ENCODE data around the gene CYP20A1.
A peak's percentile ranks its signal among the peaks of the same experiment; 100 is the strongest.
"Not testable (repeated sequence)": the region's sequence is repeated elsewhere in the genome, so short reads cannot be mapped to it uniquely, and the experiment has no call there.

Gene CYP20A1

GRCh38 chr2:203280428-203281064 lies 41.7 kb downstream of the CYP20A1 start:
- no peaks in the 10 kb centered on the region for H3K4me1 ChIP-seq (ENCODE audit: control extremely low read depth in 1 of 4, control insufficient read depth in 4 of 4, insufficient read depth in 4 of 4, low read length in 3 of 4)
- H3K4me3 ChIP-seq (ENCODE audit: control insufficient read depth in 1 of 7, extremely low read depth in 1 of 7, insufficient read depth in 4 of 7, low read depth in 2 of 7, low read length in 6 of 7), result no peak overlapping the region

GRCh38 chr2:203282101-203282500 lies 43.3 kb downstream of the CYP20A1 start:
- Histone ChIP-seq H3K27me3 (replicated peaks in 2 of 5; ENCODE audit: control insufficient read depth in 4 of 5, insufficient read depth in 5 of 5, low read length in 4 of 5) (no peaks in the 10 kb centered on the region), H3K36me3 (ENCODE audit: control insufficient read depth in 4 of 4, insufficient read depth in 4 of 4, low read length in 3 of 4) (peaks cover 12 to 73% (median 38%) of the 10 kb centered on the region in 4 experiments), H3K4me3 (ENCODE audit: control insufficient read depth in 1 of 7, extremely low read depth in 1 of 7, insufficient read depth in 4 of 7, low read depth in 2 of 7, low read length in 6 of 7) (no peak overlapping the region), H3K4me1 (ENCODE audit: control extremely low read depth in 1 of 4, control insufficient read depth in 4 of 4, insufficient read depth in 4 of 4, low read length in 3 of 4) (no peaks in the 10 kb centered on the region), H3K9me3 (ENCODE audit: control extremely low read depth in 1 of 5, control insufficient read depth in 4 of 5, insufficient read depth in 2 of 5, low read depth in 1 of 5, low read length in 4 of 5) (no peaks in the 10 kb centered on the region), H3K27ac (ENCODE audit: insufficient read depth in 1 of 2, low read depth in 1 of 2, low read length in 2 of 2, poor library complexity in 1 of 2, severe bottlenecking in 2 of 2) (no peak overlapping the region)
- no peak for DNase-seq
- POLR2A ChIA-PET, result no interaction called here
- 100% methylated on average over 4 of the region's 7 CpGs for whole genome bisulfite sequencing (ENCODE audit: insufficient coverage)
- CTCF ChIA-PET, result no interaction called here

More at GRCh38 chr2:203280428-203281064, 41.7 kb downstream of the CYP20A1 start:
- peaks cover 12 to 63% (median 39%) of the 10 kb centered on the region in 4 experiments for H3K36me3 ChIP-seq (ENCODE audit: control insufficient read depth in 4 of 4, insufficient read depth in 4 of 4, low read length in 3 of 4)
- no peaks in the 10 kb centered on the region for H3K27me3 ChIP-seq (replicated peaks in 2 of 5; ENCODE audit: control insufficient read depth in 4 of 5, insufficient read depth in 5 of 5, low read length in 4 of 5)
- H3K9me3 ChIP-seq (ENCODE audit: control extremely low read depth in 1 of 5, control insufficient read depth in 4 of 5, insufficient read depth in 2 of 5, low read depth in 1 of 5, low read length in 4 of 5), result no peaks in the 10 kb centered on the region
- no peak for DNase-seq
- WGBS (ENCODE audit: insufficient coverage), result 88% methylated on average over 2 of the region's 6 CpGs
- CTCF ChIA-PET, result interaction anchor here (1.2 kb wide), 1 partner anchor 34 kb away, joined by 3 read pairs; no protein-coding TSS in a partner anchor
- no peak overlapping the region for H3K27ac ChIP-seq (ENCODE audit: insufficient read depth in 1 of 2, low read depth in 1 of 2, low read length in 2 of 2, poor library complexity in 1 of 2, severe bottlenecking in 2 of 2)
- POLR2A ChIA-PET, result no interaction called here

GRCh38 chr2:203286532-203286931 lies 47.7 kb downstream of the CYP20A1 start:
- Histone ChIP-seq H3K27ac (ENCODE audit: insufficient read depth in 1 of 2, low read depth in 1 of 2, low read length in 2 of 2, poor library complexity in 1 of 2, severe bottlenecking in 2 of 2) (no peak overlapping the region), H3K36me3 (ENCODE audit: control insufficient read depth in 4 of 4, insufficient read depth in 4 of 4, low read length in 3 of 4) (peaks cover 9 to 46% (median 23%) of the 10 kb centered on the region in 4 experiments), H3K4me1 (ENCODE audit: control extremely low read depth in 1 of 4, control insufficient read depth in 4 of 4, insufficient read depth in 4 of 4, low read length in 3 of 4) (no peaks in the 10 kb centered on the region), H3K27me3 (replicated peaks in 2 of 5; ENCODE audit: control insufficient read depth in 4 of 5, insufficient read depth in 5 of 5, low read length in 4 of 5) (no peaks in the 10 kb centered on the region), H3K9me3 (ENCODE audit: control extremely low read depth in 1 of 5, control insufficient read depth in 4 of 5, insufficient read depth in 2 of 5, low read depth in 1 of 5, low read length in 4 of 5) (no peaks in the 10 kb centered on the region), H3K4me3 (ENCODE audit: control insufficient read depth in 1 of 7, extremely low read depth in 1 of 7, insufficient read depth in 4 of 7, low read depth in 2 of 7, low read length in 6 of 7) (no peak overlapping the region)
- ChIA-PET POLR2A (no interaction called here), CTCF (no interaction called here)
- DNase-seq, result no peak
- no CpG with 5 or more reads among the region's 2 CpGs for WGBS (ENCODE audit: insufficient coverage)

GRCh38 chr2:203301667-203302066 lies 62.8 kb downstream of the CYP20A1 start:
- POLR2A ChIA-PET, result no interaction called here
- 100% methylated on average over 3 of the region's 3 CpGs for WGBS (ENCODE audit: insufficient coverage)
- Histone ChIP-seq H3K27me3 (replicated peaks in 2 of 5; ENCODE audit: control insufficient read depth in 4 of 5, insufficient read depth in 5 of 5, low read length in 4 of 5) (no peaks in the 10 kb centered on the region), H3K9me3 (ENCODE audit: control extremely low read depth in 1 of 5, control insufficient read depth in 4 of 5, insufficient read depth in 2 of 5, low read depth in 1 of 5, low read length in 4 of 5) (no peaks in the 10 kb centered on the region), H3K27ac (ENCODE audit: insufficient read depth in 1 of 2, low read depth in 1 of 2, low read length in 2 of 2, poor library complexity in 1 of 2, severe bottlenecking in 2 of 2) (no peak overlapping the region), H3K36me3 (ENCODE audit: control insufficient read depth in 4 of 4, insufficient read depth in 4 of 4, low read length in 3 of 4) (peaks cover 0 to 3% (median 1%) of the 10 kb centered on the region in 4 experiments), H3K4me1 (ENCODE audit: control extremely low read depth in 1 of 4, control insufficient read depth in 4 of 4, insufficient read depth in 4 of 4, low read length in 3 of 4) (no peaks in the 10 kb centered on the region), H3K4me3 (ENCODE audit: control insufficient read depth in 1 of 7, extremely low read depth in 1 of 7, insufficient read depth in 4 of 7, low read depth in 2 of 7, low read length in 6 of 7) (no peak overlapping the region)
- DNase-seq, result no peak
- CTCF ChIA-PET, result interaction anchor here (1.0 to 1.3 kb wide), 2 partner anchors 9 to 17 kb away, joined by 4 to 5 read pairs; no protein-coding TSS in a partner anchor

GRCh38 chr2:203302586-203302985 lies 63.8 kb downstream of the CYP20A1 start:
- H3K4me3 ChIP-seq (ENCODE audit: control insufficient read depth in 1 of 7, extremely low read depth in 1 of 7, insufficient read depth in 4 of 7, low read depth in 2 of 7, low read length in 6 of 7); H3K9me3 ChIP-seq (ENCODE audit: control extremely low read depth in 1 of 5, control insufficient read depth in 4 of 5, insufficient read depth in 2 of 5, low read depth in 1 of 5, low read length in 4 of 5); H3K27ac ChIP-seq (ENCODE audit: insufficient read depth in 1 of 2, low read depth in 1 of 2, low read length in 2 of 2, poor library complexity in 1 of 2, severe bottlenecking in 2 of 2); H3K27me3 ChIP-seq (replicated peaks in 2 of 5; ENCODE audit: control insufficient read depth in 4 of 5, insufficient read depth in 5 of 5, low read length in 4 of 5); POLR2A ChIA-PET; DNase-seq; CTCF ChIA-PET; H3K4me1 ChIP-seq (ENCODE audit: control extremely low read depth in 1 of 4, control insufficient read depth in 4 of 4, insufficient read depth in 4 of 4, low read length in 3 of 4): not testable (repeated sequence)
- peaks cover 0 to 12% (median 6%) of the 10 kb centered on the region in 4 experiments for H3K36me3 ChIP-seq (ENCODE audit: control insufficient read depth in 4 of 4, insufficient read depth in 4 of 4, low read length in 3 of 4)
- WGBS (ENCODE audit: insufficient coverage), result 100% methylated on average over 4 of the region's 8 CpGs

- ChIA-PET POLR2A (interaction anchor here (0.5 to 0.6 kb wide), 2 partner anchors 12 to 203 kb away, joined by 4 to 5 read pairs; no protein-coding TSS in a partner anchor), CTCF (no interaction called here)
- DNase-seq, result peak in 1 of 3 donors; percentile 11
- H3K27ac ChIP-seq (ENCODE audit: insufficient read depth in 1 of 2, low read depth in 1 of 2, low read length in 2 of 2, poor library complexity in 1 of 2, severe bottlenecking in 2 of 2), result no peak overlapping the region
- WGBS (ENCODE audit: insufficient coverage), result 100% methylated on average over 1 of the region's 3 CpGs
- H3K4me3 ChIP-seq (ENCODE audit: control insufficient read depth in 1 of 7, extremely low read depth in 1 of 7, insufficient read depth in 4 of 7, low read depth in 2 of 7, low read length in 6 of 7), result no peak overlapping the region
- peaks cover 0 to 20% (median 2%) of the 10 kb centered on the region in 4 experiments for H3K4me1 ChIP-seq (ENCODE audit: control extremely low read depth in 1 of 4, control insufficient read depth in 4 of 4, insufficient read depth in 4 of 4, low read length in 3 of 4)
- peaks cover 0 to 17% (median 5%) of the 10 kb centered on the region in 4 experiments for H3K36me3 ChIP-seq (ENCODE audit: control insufficient read depth in 4 of 4, insufficient read depth in 4 of 4, low read length in 3 of 4)
- H3K9me3 ChIP-seq (ENCODE audit: control extremely low read depth in 1 of 5, control insufficient read depth in 4 of 5, insufficient read depth in 2 of 5, low read depth in 1 of 5, low read length in 4 of 5), result peaks cover 0 to 3% (median 0%) of the 10 kb centered on the region in 5 experiments
- H3K27me3 ChIP-seq (replicated peaks in 2 of 5; ENCODE audit: control insufficient read depth in 4 of 5, insufficient read depth in 5 of 5, low read length in 4 of 5), result no peaks in the 10 kb centered on the region
Measured at GRCh38 chr2:203310688-203311436, 72.0 kb downstream of the CYP20A1 start.

- DNase-seq, result no peak
- peaks cover 3 to 23% (median 14%) of the 10 kb centered on the region in 4 experiments for H3K4me1 ChIP-seq (ENCODE audit: control extremely low read depth in 1 of 4, control insufficient read depth in 4 of 4, insufficient read depth in 4 of 4, low read length in 3 of 4)
- POLR2A ChIA-PET, result no interaction called here
- no peaks in the 10 kb centered on the region for H3K36me3 ChIP-seq (ENCODE audit: control insufficient read depth in 4 of 4, insufficient read depth in 4 of 4, low read length in 3 of 4)
- H3K4me3 ChIP-seq (ENCODE audit: control insufficient read depth in 1 of 7, extremely low read depth in 1 of 7, insufficient read depth in 4 of 7, low read depth in 2 of 7, low read length in 6 of 7), result no peak overlapping the region
- H3K27me3 ChIP-seq (replicated peaks in 2 of 5; ENCODE audit: control insufficient read depth in 4 of 5, insufficient read depth in 5 of 5, low read length in 4 of 5), result no peaks in the 10 kb centered on the region
- H3K9me3 ChIP-seq (ENCODE audit: control extremely low read depth in 1 of 5, control insufficient read depth in 4 of 5, insufficient read depth in 2 of 5, low read depth in 1 of 5, low read length in 4 of 5), result no peaks in the 10 kb centered on the region
- no CpG with 5 or more reads among the region's 1 CpG for WGBS (ENCODE audit: insufficient coverage)
- no peak overlapping the region for H3K27ac ChIP-seq (ENCODE audit: insufficient read depth in 1 of 2, low read depth in 1 of 2, low read length in 2 of 2, poor library complexity in 1 of 2, severe bottlenecking in 2 of 2)
- CTCF ChIA-PET, result interaction anchor here (0.6 kb wide), 1 partner anchor 142 kb away, joined by 3 read pairs; no protein-coding TSS in a partner anchor
Measured at GRCh38 chr2:203326356-203326755, 87.5 kb downstream of the CYP20A1 start.
